Vagina (tissue), 2 donors: Measurements from ENCODE around the gene DMD.

Experiments used
- POLR2A ChIP-seq, 2 donors: fragments of 450-650 bp; IDR thresholded peaks; one replicate each; pipeline ENCODE4 v1.6.1; 2017; ENCODE audit warnings: antibody characterized with exemption in 2 of 2, mild to moderate bottlenecking in 2 of 2, moderate library complexity in 2 of 2
- POLR2AphosphoS5 ChIP-seq, 2 donors: sonication (generic); formaldehyde crosslinking; IDR thresholded peaks; one replicate each; pipeline ENCODE4 v1.9.0; 2017; ENCODE audit warnings: antibody characterized with exemption in 2 of 2, mild to moderate bottlenecking in 2 of 2, low read depth in 1 of 2; ENCODE audit not compliant: insufficient read depth in 1 of 2
- TF ChIP-seq, protein P1 (sequence below), 3 experiments: fragments of 450-650 bp in 2 of 3; fragments of 200-600 bp in 1 of 3; sonication (generic) in 1 of 3; IDR thresholded peaks; one replicate each; pipeline ENCODE4 v1.5.1; 2017 to 2019; ENCODE audit warnings: antibody characterized with exemption in 3 of 3, mild to moderate bottlenecking in 2 of 3, moderate library complexity in 2 of 3

DNA sequence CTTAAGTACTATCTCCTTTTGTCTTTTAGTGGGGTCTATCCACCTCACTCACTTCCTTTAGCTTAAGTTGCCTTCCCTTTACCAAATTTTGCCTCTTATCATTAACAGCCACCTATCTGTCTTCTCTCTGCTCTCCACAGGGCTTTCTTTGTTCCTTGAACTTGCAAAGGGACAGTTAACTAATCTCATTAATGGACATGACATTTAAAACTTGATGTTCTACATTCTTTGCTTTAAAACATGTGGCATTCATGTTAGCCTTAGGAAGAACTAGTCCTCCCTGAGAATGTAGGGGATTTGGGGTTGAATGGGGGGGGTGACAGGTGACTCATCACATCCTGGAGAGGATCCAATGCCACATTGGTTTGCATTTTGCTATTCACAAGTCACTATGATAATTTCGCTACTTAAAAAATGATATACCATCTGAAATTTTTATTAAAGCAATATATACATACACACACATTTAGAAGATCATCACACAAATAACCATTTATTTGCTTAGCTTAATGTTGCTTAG lies 41.0 kb upstream of the DMD start:
- TF ChIP-seq, protein P1, sequence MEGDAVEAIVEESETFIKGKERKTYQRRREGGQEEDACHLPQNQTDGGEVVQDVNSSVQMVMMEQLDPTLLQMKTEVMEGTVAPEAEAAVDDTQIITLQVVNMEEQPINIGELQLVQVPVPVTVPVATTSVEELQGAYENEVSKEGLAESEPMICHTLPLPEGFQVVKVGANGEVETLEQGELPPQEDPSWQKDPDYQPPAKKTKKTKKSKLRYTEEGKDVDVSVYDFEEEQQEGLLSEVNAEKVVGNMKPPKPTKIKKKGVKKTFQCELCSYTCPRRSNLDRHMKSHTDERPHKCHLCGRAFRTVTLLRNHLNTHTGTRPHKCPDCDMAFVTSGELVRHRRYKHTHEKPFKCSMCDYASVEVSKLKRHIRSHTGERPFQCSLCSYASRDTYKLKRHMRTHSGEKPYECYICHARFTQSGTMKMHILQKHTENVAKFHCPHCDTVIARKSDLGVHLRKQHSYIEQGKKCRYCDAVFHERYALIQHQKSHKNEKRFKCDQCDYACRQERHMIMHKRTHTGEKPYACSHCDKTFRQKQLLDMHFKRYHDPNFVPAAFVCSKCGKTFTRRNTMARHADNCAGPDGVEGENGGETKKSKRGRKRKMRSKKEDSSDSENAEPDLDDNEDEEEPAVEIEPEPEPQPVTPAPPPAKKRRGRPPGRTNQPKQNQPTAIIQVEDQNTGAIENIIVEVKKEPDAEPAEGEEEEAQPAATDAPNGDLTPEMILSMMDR (IDR thresholded peaks at IDR 0.05), result no peak
- TF ChIP-seq POLR2AphosphoS5 (IDR thresholded peaks at IDR 0.05; ENCODE audit: insufficient read depth in 1 of 2, low read depth in 1 of 2), result no peak
- no peak for TF ChIP-seq POLR2A (IDR thresholded peaks at IDR 0.05)
